GM12878 (cell line): ENCODE measurements around the gene PRRX1. TPM values are rescaled to one million over a fixed set of nuclear protein-coding genes. Genes with fewer than 3 reads are reported as not detected.

Experiments used
- ATAC-seq: fragments of 200-7000 bp; cut with Tn5 transposase; 3 replicates; pipeline ENCODE4 v1.9.1; 2020; ENCODE audit warnings: mild to moderate bottlenecking, moderate library complexity
- BruUV-seq: library from RNA; stranded (reverse); fragments of 400-500 nt; replicated peaks from 2 replicates; lab custom pipeline; 2021; lab: Mats Ljungman, UMichigan
- CTCF ChIA-PET: fragments of 300-600 bp; sonication (Branson Sonifier 250); formaldehyde crosslinking; extraction: SDS; loops from one replicate; lab custom pipeline; 2021; ENCODE audit warnings: inconsistent platforms; lab: Yijun Ruan, JAX
- POLR2A ChIA-PET: fragments of 350-600 bp; formaldehyde crosslinking; extraction: SDS; loops from one replicate; lab custom pipeline; 2021; ENCODE audit warnings: inconsistent platforms; lab: Charles Lee
- RAD21 ChIA-PET: fragments of 300-600 bp; sonication (Branson Sonifier 250); formaldehyde crosslinking; loops from one replicate; lab custom pipeline; 2023; ENCODE audit warnings: antibody characterized with exemption; ENCODE audit not compliant: unreplicated experiment; lab: Charles Lee
- SMC1A ChIA-PET: fragments of 300-600 bp; sonication (Branson Sonifier 250); formaldehyde crosslinking; loops from one replicate; lab custom pipeline; 2023; ENCODE audit not compliant: unreplicated experiment, uncharacterized antibody; lab: Charles Lee
- DNase-seq: peaks from one replicate; pipeline ENCODE4 v3.0.0-alpha.2; 2011; ENCODE audit warnings: low read depth, low spot score
- FAIRE-seq: peaks from 3 replicates; lab custom pipeline; 2011; peaks lifted over from hg19 to GRCh38; lab: Jason Lieb, UNC
- H2AFZ ChIP-seq: 2 replicates; pipeline ENCODE4 v1.6.0; 2011; ENCODE audit warnings: low read depth, low read length, control low read depth; ENCODE audit not compliant: control insufficient read depth
- H3K27ac ChIP-seq: 2 replicates; pipeline ENCODE4 v1.5.1; 2011; ENCODE audit warnings: control low read depth; ENCODE audit not compliant: control insufficient read depth, insufficient read depth
- H3K27me3 ChIP-seq, 2 experiments: replicated peaks in 1 of 2; 2 replicates each; pipeline versions ENCODE4 v1.6.0 to v1.6.1; 2011; ENCODE audit warnings: low read length in 1 of 2; ENCODE audit not compliant: control insufficient read depth in 2 of 2, insufficient read depth in 2 of 2
- H3K36me3 ChIP-seq, 2 experiments: 2 replicates each; pipeline ENCODE4 v1.5.1; 2011; ENCODE audit warnings: low read length in 1 of 2; ENCODE audit not compliant: control insufficient read depth in 2 of 2, insufficient read depth in 2 of 2
- H3K4me1 ChIP-seq: 2 replicates; pipeline ENCODE4 v1.6.1; 2011; ENCODE audit warnings: mild to moderate bottlenecking, low read length, moderate library complexity, mixed read lengths; ENCODE audit not compliant: control insufficient read depth, insufficient read depth
- H3K4me2 ChIP-seq: 2 replicates; pipeline ENCODE4 v1.6.0; 2011; ENCODE audit warnings: control low read depth; ENCODE audit not compliant: control insufficient read depth, insufficient read depth
- H3K4me3 ChIP-seq: fragments of 200-600 bp; sonication (generic); 2 replicates; pipeline ENCODE4 v1.5.1; 2016
- H3K79me2 ChIP-seq: 2 replicates; pipeline ENCODE4 v1.6.0; 2011; ENCODE audit warnings: low read length; ENCODE audit not compliant: control insufficient read depth, insufficient read depth
- H3K9ac ChIP-seq: 2 replicates; pipeline ENCODE4 v1.8.0; 2011; ENCODE audit warnings: low read length, control low read depth, mixed read lengths; ENCODE audit not compliant: control insufficient read depth, insufficient read depth
- H3K9me3 ChIP-seq: replicated peaks from 3 replicates; pipeline ENCODE4 v1.5.1; 2011; ENCODE audit warnings: mild to moderate bottlenecking, low read length; ENCODE audit not compliant: control insufficient read depth, insufficient read depth
- H4K20me1 ChIP-seq: 2 replicates; pipeline ENCODE4 v1.6.0; 2011; ENCODE audit not compliant: control insufficient read depth, insufficient read depth
- CBFB ChIP-seq: IDR thresholded peaks from 2 replicates; pipeline ENCODE4 v1.6.1; 2016; ENCODE audit warnings: antibody characterized with exemption, low read depth
- CHD1 ChIP-seq: IDR thresholded peaks from 2 replicates; pipeline ENCODE4 v1.6.1; 2012; ENCODE audit warnings: low read depth, low read length, improper control_type of control experiment
- E2F4 ChIP-seq: IDR thresholded peaks from 2 replicates; pipeline ENCODE4 v1.6.1; 2012; ENCODE audit warnings: low read depth, low read length, improper control_type of control experiment
- E4F1 ChIP-seq: fragments of 450-650 bp; IDR thresholded peaks from 2 replicates; pipeline ENCODE4 v1.6.1; 2018; ENCODE audit warnings: borderline replicate concordance, mild to moderate bottlenecking; ENCODE audit not compliant: partially characterized antibody
- EED ChIP-seq: sonication (generic); IDR thresholded peaks from 2 replicates; pipeline ENCODE4 v1.6.1; 2016; ENCODE audit warnings: antibody characterized with exemption, low read depth
- EP300 ChIP-seq, 2 experiments: fragments of 150-350 bp in 1 of 2; IDR thresholded peaks; 2 replicates each; pipeline ENCODE4 v1.6.1; 2011 to 2012; ENCODE audit warnings: low read depth in 2 of 2, low read length in 2 of 2, borderline replicate concordance in 1 of 2, improper control_type of control experiment in 1 of 2, inconsistent platforms in 1 of 2; ENCODE audit not compliant: control insufficient read depth in 1 of 2
- IRF3 ChIP-seq: fragments of 450-650 bp; IDR thresholded peaks from 2 replicates; pipeline ENCODE4 v1.6.1; 2014; ENCODE audit warnings: mild to moderate bottlenecking
- KDM1A ChIP-seq: fragments of 200-600 bp; sonication (generic); IDR thresholded peaks from 2 replicates; pipeline ENCODE4 v1.6.1; 2016; ENCODE audit warnings: borderline replicate concordance
- PBX3 ChIP-seq: IDR thresholded peaks from 2 replicates; pipeline ENCODE4 v1.6.1; 2011; ENCODE audit warnings: mild to moderate bottlenecking, low read depth, low read length, moderate library complexity; ENCODE audit not compliant: insufficient replicate concordance
- PRDM15 ChIP-seq: fragments of 450-650 bp; formaldehyde crosslinking; IDR thresholded peaks from 2 replicates; pipeline ENCODE4 v1.4.0; 2020; ENCODE audit warnings: mild to moderate bottlenecking, moderate library complexity
- SMAD1 ChIP-seq: fragments of 450-650 bp; IDR thresholded peaks from 2 replicates; pipeline ENCODE4 v1.6.1; 2018; ENCODE audit warnings: mild to moderate bottlenecking, low read depth; ENCODE audit not compliant: partially characterized antibody
- SREBF2 ChIP-seq: IDR thresholded peaks from 2 replicates; pipeline ENCODE4 v1.6.1; 2012; ENCODE audit warnings: mild to moderate bottlenecking, low read length
- ZNF274 ChIP-seq: IDR thresholded peaks from one replicate; pipeline ENCODE4 v1.8.0; 2011; ENCODE audit not compliant: insufficient read length, insufficient read depth
- ZZZ3 ChIP-seq: IDR thresholded peaks from 2 replicates; pipeline ENCODE4 v1.6.1; 2011; ENCODE audit warnings: low read depth; ENCODE audit not compliant: control insufficient read depth, insufficient read length
- WGBS: methylation state at CpG from one replicate; pipeline ENCODE4 v1.1.6; 2016; ENCODE audit warnings: low lambda C conversion rate; ENCODE audit not compliant: insufficient replicate concordance, insufficient coverage; ENCODE audit errors: missing lambda C conversion rate; 5-methylcytosine and 5-hydroxymethylcytosine counted together
- in situ Hi-C: fragments of 300-500 bp; cut with MboI; formaldehyde crosslinking; loops from 9 replicates; pipeline ENCODE4 v1.14.3; 2018; ENCODE audit warnings: mixed read lengths
- intact Hi-C: fragments of 100-400 bp; cut with micrococcal nuclease; formaldehyde crosslinking; loops from one replicate; pipeline ENCODE4 v1.14.2; 2022; ENCODE audit not compliant: unreplicated experiment
- polyA plus RNA-seq, 11 experiments: library from polyadenylated mRNA; depleted of rRNA in 4 of 11; unstranded in 6 of 11; stranded (reverse) in 5 of 11; fragments of >200 nt; fragmentation: Nextera tagmentation in 4 of 11; fragmentation: Illumina TruSeq in 1 of 11; extraction: Ambion mirVana in 4 of 11; extraction: Trizol in 1 of 11; gene quantifications; 1 replicate in 1 of 11; 2 replicates in 10 of 11; pipeline versions ENCODE4 v1.2.1 to v1.2.3, GENCODE V29; 2011 to 2016; ENCODE audit warnings: inconsistent platforms in 2 of 11, missing spikeins in 2 of 11, low read depth in 1 of 11
- total RNA-seq, 4 experiments: library from RNA; depleted of rRNA in 3 of 4; stranded (reverse); fragments of >200 nt in 3 of 4; fragmentation: Illumina TruSeq in 1 of 4; extraction: Trizol in 1 of 4; gene quantifications; 2 replicates each; pipeline versions ENCODE4 v1.2.1 to v1.2.3, GENCODE V29; 2013 to 2021

The PRRX1 gene
- total and polyA plus RNA-seq, 10 of the 15 experiments (the other 5 are each of a cell fraction or from before 2014, with no cell fraction given) = 0.42 to 64.6 (median 1.5) TPM

- TF ChIP-seq E4F1 (no peak), SREBF2 (no peak), KDM1A (no peak), IRF3 (no peak), CBFB (no peak), SMAD1 (no peak), PBX3 (no peak)
These were observed 79.2 kb downstream of the PRRX1 start (continued) for GRCh38 chr1:170743083-170743482.

GRCh38 chr1:170749549-170749948 lies 85.6 kb downstream of the PRRX1 start:
- no peaks in the 10 kb centered on the region for H3K27me3 ChIP-seq
- intact Hi-C loops (no loop called here), in situ Hi-C loops (no loop called here)
- no peak for DNase-seq
- ATAC-seq = no peak
- no peak for FAIRE-seq
- POLR2A ChIA-PET = no interaction called here
- no peaks in the 10 kb centered on the region for H3K36me3 ChIP-seq
- H3K9ac ChIP-seq = no peak overlapping the region
- no peaks in the 10 kb centered on the region for H3K79me2 ChIP-seq
- WGBS = 49% methylated on average over 2 of the region's 2 CpGs
- no peaks in the 10 kb centered on the region for H3K4me1 ChIP-seq
- no peaks in the 10 kb centered on the region; the same call in 2 of the 3 replicates for H3K9me3 ChIP-seq
- H2AFZ ChIP-seq = no peak overlapping the region
- H3K27ac ChIP-seq = no peak overlapping the region
- BruUV-seq = no TSS peak
- no peak overlapping the region for H3K4me3 ChIP-seq
- RAD21 ChIA-PET = no interaction called here
- H3K4me2 ChIP-seq = no peak overlapping the region
- CTCF ChIA-PET = no interaction called here
- SMC1A ChIA-PET = no interaction called here
- H4K20me1 ChIP-seq = no peaks in the 10 kb centered on the region
- TF ChIP-seq PRDM15 (CRISPR knock-in tag) = no peak
- TF ChIP-seq E2F4 = no peak
- TF ChIP-seq EP300 (IDR thresholded peaks at IDR 0.05; ENCODE audit: borderline replicate concordance in 1 of 2, control insufficient read depth in 1 of 2, low read depth in 2 of 2, low read length in 2 of 2) = no peak
- no peak for TF ChIP-seq CHD1
- TF ChIP-seq EED = no peak
- TF ChIP-seq ZNF274 = no peak
- no peak for TF ChIP-seq ZZZ3
